A673 (cell line): Measurements from ENCODE around the gene FNBP1.

Experiments used
- EZH2 ChIP-seq: fragments of 200-600 bp; sonication (generic); IDR thresholded peaks from 2 replicates; pipeline ENCODE4 v1.6.1; 2017; ENCODE audit warnings: borderline replicate concordance, low read depth, mild to moderate bottlenecking, mixed read lengths, antibody characterized with exemption, low read length; ENCODE audit not compliant: poor library complexity, severe bottlenecking
- TF ChIP-seq, protein P1 (sequence below): fragments of 300-800, 200-600 bp; sonication (generic); conservative IDR thresholded peaks from 2 replicates; pipeline ENCODE4 v1.5.1; 2017; ENCODE audit warnings: low read depth, mild to moderate bottlenecking, antibody characterized with exemption, low read length, moderate library complexity, mixed read lengths

- TF ChIP-seq, protein P1, sequence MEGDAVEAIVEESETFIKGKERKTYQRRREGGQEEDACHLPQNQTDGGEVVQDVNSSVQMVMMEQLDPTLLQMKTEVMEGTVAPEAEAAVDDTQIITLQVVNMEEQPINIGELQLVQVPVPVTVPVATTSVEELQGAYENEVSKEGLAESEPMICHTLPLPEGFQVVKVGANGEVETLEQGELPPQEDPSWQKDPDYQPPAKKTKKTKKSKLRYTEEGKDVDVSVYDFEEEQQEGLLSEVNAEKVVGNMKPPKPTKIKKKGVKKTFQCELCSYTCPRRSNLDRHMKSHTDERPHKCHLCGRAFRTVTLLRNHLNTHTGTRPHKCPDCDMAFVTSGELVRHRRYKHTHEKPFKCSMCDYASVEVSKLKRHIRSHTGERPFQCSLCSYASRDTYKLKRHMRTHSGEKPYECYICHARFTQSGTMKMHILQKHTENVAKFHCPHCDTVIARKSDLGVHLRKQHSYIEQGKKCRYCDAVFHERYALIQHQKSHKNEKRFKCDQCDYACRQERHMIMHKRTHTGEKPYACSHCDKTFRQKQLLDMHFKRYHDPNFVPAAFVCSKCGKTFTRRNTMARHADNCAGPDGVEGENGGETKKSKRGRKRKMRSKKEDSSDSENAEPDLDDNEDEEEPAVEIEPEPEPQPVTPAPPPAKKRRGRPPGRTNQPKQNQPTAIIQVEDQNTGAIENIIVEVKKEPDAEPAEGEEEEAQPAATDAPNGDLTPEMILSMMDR: no peak
- no peak for TF ChIP-seq EZH2
Measured at GRCh38 chr9:129845373-129845772, 197.6 kb downstream of the FNBP1 start.
